Measurements from ENCODE around the gene HAGH. TPM values are rescaled to one million over a fixed set of nuclear protein-coding genes. Genes with fewer than 3 reads are reported as not detected.

Gene HAGH
- total and polyA plus RNA-seq, 9 of the 15 experiments (the other 6 are each of a cell fraction or from before 2014, with no cell fraction given), result 0.46 to 35.1 (median 16.8) TPM

- Histone ChIP-seq H3K27me3 (ENCODE audit: control insufficient read depth in 2 of 2, insufficient read depth in 2 of 2, low read length in 2 of 2) (no peaks in the 10 kb centered on the region), H3K9ac (ENCODE audit: insufficient read depth in 1 of 2, low read depth in 2 of 2, low read length in 2 of 2) (peak overlapping the region; percentile 77 to 96), H4K20me1 (replicated peaks; ENCODE audit: control insufficient read depth, insufficient read depth, low read length) (peaks cover 3% of the 10 kb centered on the region; the same call in 1 of the 2 replicates), H3K4me2 (ENCODE audit: insufficient read depth, low read length) (peak overlapping the region; percentile 98), H3K4me1 (replicated peaks in 1 of 2; ENCODE audit: control insufficient read depth in 2 of 2, insufficient read depth in 2 of 2, low read length in 2 of 2) (peaks cover 4 to 84% of the 10 kb centered on the region in 2 experiments; a peak in 3 of 5 replicates), H2AFZ (ENCODE audit: low read depth, low read length) (peak overlapping the region; percentile 55; the same call in 1 of the 2 replicates), H3K4me3 (peak overlapping the region; percentile 99), H3K9me3 (replicated peaks; ENCODE audit: control insufficient read depth, insufficient read depth, low read depth, low read length) (no peaks in the 10 kb centered on the region), H3K9me1 (ENCODE audit: control insufficient read depth, insufficient read depth, low read length) (no peaks in the 10 kb centered on the region), H3K79me2 (ENCODE audit: control insufficient read depth, insufficient read depth, low read length) (peaks cover 49% of the 10 kb centered on the region), H3K36me3 (ENCODE audit: control insufficient read depth, insufficient read depth, low read length) (peaks cover 51% of the 10 kb centered on the region; the same call in 1 of the 3 replicates), H3K27ac (ENCODE audit: extremely low read depth, low read depth, low read length) (peak overlapping the region; percentile 69; the same call in 2 of the 3 replicates)
- in situ Hi-C loops (cut with MboI) (loop anchor here (5.0 kb wide), 1 partner anchor 150 kb away; no protein-coding TSS in a partner anchor), intact Hi-C loops (cut with micrococcal nuclease) (loop anchor here (5.0 kb wide), 1 partner anchor 170 kb away; the partner anchor contains the start of genes CRAMP1 and IFT140)
- 3% methylated on average over 41 of the region's 70 CpGs for WGBS (ENCODE audit: insufficient coverage, low coverage, missing lambda C conversion rate)
- ChIA-PET CTCF (ENCODE audit: low intra/inter-chr PET ratio) (interaction anchor here (0.6 kb wide), 1 partner anchor 483 kb away, joined by 3 read pairs; no protein-coding TSS in a partner anchor), POLR2A (interaction anchor here (0.7 to 2.3 kb wide), 8 partner anchors 10 to 1102 kb away, joined by 3 to 35 read pairs (median 6); partner anchors contain the start of genes EME2, MRPS34, NME3 and RPS2)
- FAIRE-seq, result no peak
- peak in 2 of 4 experiments; percentile 35 to 54 for DNase-seq (ENCODE audit: extremely low read depth in 1 of 4, low spot score in 3 of 4)
- ATAC-seq, result peak; percentile 33
- no TSS peak for BruUV-seq (replicated peaks)
- TF ChIP-seq CAMTA2 (CRISPR knock-in tag; conservative IDR thresholded peaks at IDR 0.05) (0 out of 2 replicates have a peak, but pooled peaks have one; percentile 17), CTCF (IDR thresholded peaks at IDR 0.05 in 2 of 3, conservative IDR thresholded peaks at IDR 0.05 in 1 of 3; ENCODE audit: insufficient read depth in 2 of 3, low read depth in 1 of 3, low read length in 3 of 3) (0 out of 6 replicates have a peak, but pooled peaks of 1 of the 3 experiments have one; percentile 17), HCFC1 (IDR thresholded peaks at IDR 0.05; ENCODE audit: low read depth, low read length) (no peak), POLR2AphosphoS5 (IDR thresholded peaks at IDR 0.05; ENCODE audit: control insufficient read depth, insufficient read depth, low read depth, low read length) (no peak), USF1 (CRISPR knock-in tag; IDR thresholded peaks at IDR 0.05) (no peak), RBM22 (IDR thresholded peaks at IDR 0.05; ENCODE audit: low read depth, low read length, poor library complexity, severe bottlenecking) (peak; percentile 18), MNT (conservative IDR thresholded peaks at IDR 0.05) (no peak; a peak in 1 of 4 replicates), ZNF586 (CRISPR knock-in tag; conservative IDR thresholded peaks at IDR 0.05) (no peak), KAT7 (CRISPR knock-in tag; IDR thresholded peaks at IDR 0.05; ENCODE audit: borderline replicate concordance) (peak; percentile 67; the same call in 1 of the 2 replicates), SAP30 (IDR thresholded peaks at IDR 0.05; ENCODE audit: borderline replicate concordance, insufficient read depth, low read depth, low read length, poor library complexity, severe bottlenecking) (peak; percentile 80), ZFX (CRISPR knock-in tag; IDR thresholded peaks at IDR 0.05) (peak; percentile 39; the same call in 1 of the 2 replicates), SIN3B (IDR thresholded peaks at IDR 0.05; ENCODE audit: low read depth) (peak; percentile 86), PTRF (tag; IDR thresholded peaks at IDR 0.05) (no peak), ELF2 (CRISPR knock-in tag; IDR thresholded peaks at IDR 0.05) (0 out of 2 replicates have a peak, but pooled peaks have one; percentile 49), CBX8 (IDR thresholded peaks at IDR 0.05; ENCODE audit: borderline replicate concordance, extremely low read depth, low read depth, low read length, poor library complexity, severe bottlenecking) (no peak)
These were observed 44.7 kb downstream of the HAGH start for GRCh38 chr16:1781758-1782407.

Measured in K562 (cell line).